ENCODE measurements around the gene UBP1.

DNA sequence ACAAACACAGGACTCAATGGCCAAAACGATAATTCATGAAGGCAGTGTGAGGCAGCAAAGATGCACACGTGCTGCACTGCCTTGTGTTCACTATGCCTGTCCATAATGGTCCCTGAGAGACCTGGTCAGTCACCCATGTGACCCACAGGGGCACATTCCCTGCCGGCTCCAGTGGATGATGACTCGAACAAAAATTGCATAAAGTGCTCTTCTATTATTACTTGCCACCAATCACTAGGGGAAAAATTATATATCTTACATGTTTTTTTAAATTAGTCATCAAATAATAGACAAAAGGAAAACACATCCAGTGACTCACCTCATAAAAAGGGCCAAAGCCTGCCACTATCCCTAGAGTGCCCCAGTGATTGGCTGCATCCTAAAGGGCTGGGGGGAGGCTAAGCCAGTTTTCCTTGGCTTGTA, 47.5 kb downstream of the UBP1 start:
- TF ChIP-seq, protein P1, sequence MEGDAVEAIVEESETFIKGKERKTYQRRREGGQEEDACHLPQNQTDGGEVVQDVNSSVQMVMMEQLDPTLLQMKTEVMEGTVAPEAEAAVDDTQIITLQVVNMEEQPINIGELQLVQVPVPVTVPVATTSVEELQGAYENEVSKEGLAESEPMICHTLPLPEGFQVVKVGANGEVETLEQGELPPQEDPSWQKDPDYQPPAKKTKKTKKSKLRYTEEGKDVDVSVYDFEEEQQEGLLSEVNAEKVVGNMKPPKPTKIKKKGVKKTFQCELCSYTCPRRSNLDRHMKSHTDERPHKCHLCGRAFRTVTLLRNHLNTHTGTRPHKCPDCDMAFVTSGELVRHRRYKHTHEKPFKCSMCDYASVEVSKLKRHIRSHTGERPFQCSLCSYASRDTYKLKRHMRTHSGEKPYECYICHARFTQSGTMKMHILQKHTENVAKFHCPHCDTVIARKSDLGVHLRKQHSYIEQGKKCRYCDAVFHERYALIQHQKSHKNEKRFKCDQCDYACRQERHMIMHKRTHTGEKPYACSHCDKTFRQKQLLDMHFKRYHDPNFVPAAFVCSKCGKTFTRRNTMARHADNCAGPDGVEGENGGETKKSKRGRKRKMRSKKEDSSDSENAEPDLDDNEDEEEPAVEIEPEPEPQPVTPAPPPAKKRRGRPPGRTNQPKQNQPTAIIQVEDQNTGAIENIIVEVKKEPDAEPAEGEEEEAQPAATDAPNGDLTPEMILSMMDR (IDR thresholded peaks at IDR 0.05) = no peak
- no peak for TF ChIP-seq EZH2 (IDR thresholded peaks at IDR 0.05; ENCODE audit: borderline replicate concordance, insufficient read depth, low read depth, low read length, poor library complexity, severe bottlenecking)
